ENCODE results near the gene FAM124B.

Gene FAM124B

GRCh38 chr2:224405412-224405811 lies 3.5 kb upstream of the FAM124B start:
- H3K9me3 ChIP-seq (ENCODE audit: severe bottlenecking) = no peaks in the 10 kb centered on the region
- no peak for DNase-seq
- no peak overlapping the region for H3K4me3 ChIP-seq (ENCODE audit: low read depth, low read length)
- no peak overlapping the region for H3K27ac ChIP-seq
- TF ChIP-seq CTCF (IDR thresholded peaks at IDR 0.05; ENCODE audit: low read depth, low read length) = no peak
- no peaks in the 10 kb centered on the region for H3K27me3 ChIP-seq (ENCODE audit: insufficient read depth, low read depth, severe bottlenecking)
- no peaks in the 10 kb centered on the region for H3K36me3 ChIP-seq

DNA sequence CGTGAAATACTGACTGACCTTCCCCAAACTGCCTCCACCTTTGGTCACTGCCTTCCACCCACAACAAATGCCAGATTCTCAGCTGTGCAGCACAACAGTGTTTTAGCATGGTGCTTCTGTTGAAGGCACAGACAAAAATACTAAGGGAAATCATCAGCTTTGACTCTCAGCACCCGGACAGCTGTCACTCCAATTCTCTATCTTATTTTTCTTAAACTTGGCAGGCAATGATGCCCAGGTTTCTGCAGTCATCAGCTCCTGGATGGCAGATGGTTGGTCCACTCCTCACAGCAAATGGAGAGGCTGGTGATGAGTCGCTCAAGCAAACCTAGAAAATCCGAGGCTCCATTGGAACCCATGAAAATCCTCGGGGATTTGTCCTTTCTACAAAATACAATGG lies 2.9 kb upstream of the FAM124B start:
- Histone ChIP-seq H3K36me3 (no peaks in the 10 kb centered on the region), H3K4me3 (ENCODE audit: low read depth, low read length) (no peak overlapping the region), H3K27me3 (ENCODE audit: insufficient read depth, low read depth, severe bottlenecking) (no peaks in the 10 kb centered on the region), H3K9me3 (ENCODE audit: severe bottlenecking) (no peaks in the 10 kb centered on the region), H3K27ac (no peak overlapping the region)
- TF ChIP-seq CTCF (IDR thresholded peaks at IDR 0.05; ENCODE audit: low read depth, low read length) = no peak
- DNase-seq = no peak

DNA sequence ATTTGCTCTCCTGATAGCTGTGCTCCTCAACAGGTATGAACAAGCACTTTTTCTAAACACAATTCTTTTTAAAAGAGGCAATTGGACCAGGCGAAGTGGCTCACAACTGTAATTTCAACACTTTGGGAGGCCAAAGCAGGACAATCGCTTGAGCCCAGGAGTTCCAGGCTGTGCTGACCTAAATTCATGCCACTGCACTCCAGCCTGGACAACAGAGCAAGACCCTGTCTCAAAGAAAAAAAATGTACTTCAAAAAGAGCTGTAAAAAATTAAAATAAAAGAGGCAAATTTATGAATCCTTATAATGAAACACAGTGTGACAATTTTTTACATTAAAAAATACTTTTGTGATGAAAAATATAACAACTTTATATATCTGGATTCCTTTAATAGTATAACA lies 1.8 kb upstream of the FAM124B start:
- Histone ChIP-seq H3K36me3 (no peaks in the 10 kb centered on the region), H3K27ac (no peak overlapping the region), H3K27me3 (ENCODE audit: insufficient read depth, low read depth, severe bottlenecking) (no peaks in the 10 kb centered on the region), H3K9me3 (ENCODE audit: severe bottlenecking) (no peaks in the 10 kb centered on the region), H3K4me3 (ENCODE audit: low read depth, low read length) (no peak overlapping the region)
- TF ChIP-seq CTCF (IDR thresholded peaks at IDR 0.05; ENCODE audit: low read depth, low read length) = no peak
- DNase-seq = no peak

GRCh38 chr2:224400886-224401632 lies 848 bp downstream of the FAM124B start:
- H3K9me3 ChIP-seq (ENCODE audit: severe bottlenecking) = no peaks in the 10 kb centered on the region
- H3K36me3 ChIP-seq = no peaks in the 10 kb centered on the region
- no peaks in the 10 kb centered on the region for H3K27me3 ChIP-seq (ENCODE audit: insufficient read depth, low read depth, severe bottlenecking)
- H3K4me3 ChIP-seq (ENCODE audit: low read depth, low read length) = no peak overlapping the region
- no peak for TF ChIP-seq CTCF (IDR thresholded peaks at IDR 0.05; ENCODE audit: low read depth, low read length)
- H3K27ac ChIP-seq = no peak overlapping the region
- DNase-seq = no peak

GRCh38 chr2:224400174-224400810 lies 1.6 kb downstream of the FAM124B start:
- Histone ChIP-seq H3K27me3 (ENCODE audit: insufficient read depth, low read depth, severe bottlenecking) (no peaks in the 10 kb centered on the region), H3K27ac (no peak overlapping the region), H3K9me3 (ENCODE audit: severe bottlenecking) (no peaks in the 10 kb centered on the region), H3K4me3 (ENCODE audit: low read depth, low read length) (no peak overlapping the region), H3K36me3 (no peaks in the 10 kb centered on the region)
- no peak for TF ChIP-seq CTCF (IDR thresholded peaks at IDR 0.05; ENCODE audit: low read depth, low read length)
- no peak for DNase-seq

Measured in WERI-Rb-1 (cell line).